PFSK-1 (cell line): ENCODE results near the gene FAM81A.

ENCODE experiments used
- FOXP2 ChIP-seq: optimal IDR thresholded peaks from 2 replicates; pipeline ENCODE3; 2011; ENCODE audit warnings: borderline replicate concordance, control low read depth, inconsistent platforms; ENCODE audit not compliant: insufficient read depth; ENCODE audit errors: extremely low read length, extremely low read depth
- POLR2AphosphoS5 ChIP-seq: IDR thresholded peaks from 2 replicates; pipeline ENCODE4 v1.6.1; 2012; ENCODE audit warnings: low read depth, mild to moderate bottlenecking, control low read depth, low read length, moderate library complexity
- REST ChIP-seq, 2 experiments: IDR thresholded peaks; 2 replicates each; pipeline versions ENCODE4 v1.6.1 to v1.8.0; 2011 to 2012; ENCODE audit warnings: low read depth in 2 of 2, low read length in 2 of 2, control low read depth in 1 of 2, inconsistent platforms in 1 of 2, mild to moderate bottlenecking in 1 of 2, moderate library complexity in 1 of 2; ENCODE audit not compliant: insufficient read depth in 1 of 2
- SIN3A ChIP-seq: IDR thresholded peaks from 2 replicates; pipeline ENCODE4 v1.6.1; 2012; ENCODE audit warnings: mild to moderate bottlenecking, low read length, moderate library complexity, borderline replicate concordance; ENCODE audit not compliant: insufficient read depth
- TAF1 ChIP-seq: IDR thresholded peaks from 2 replicates; pipeline ENCODE4 v1.6.1; 2012; ENCODE audit warnings: low read length, control low read depth, borderline replicate concordance; ENCODE audit not compliant: insufficient read depth

The FAM81A gene

GRCh38 chr15:59396679-59397078 lies 41.3 kb upstream of the FAM81A start:
- TF ChIP-seq POLR2AphosphoS5 (no peak), FOXP2 (no peak), REST (IDR thresholded peaks at IDR 0.05; ENCODE audit: insufficient read depth in 1 of 2, low read depth in 2 of 2, low read length in 2 of 2) (no peak), SIN3A (no peak), TAF1 (no peak)

- TF ChIP-seq SIN3A (no peak), TAF1 (no peak), FOXP2 (no peak)
Observed at GRCh38 chr15:59398220-59398619, 39.8 kb upstream of the FAM81A start.

GRCh38 chr15:59399465-59400102 lies 38.4 kb upstream of the FAM81A start:
- TF ChIP-seq REST (IDR thresholded peaks at IDR 0.05; ENCODE audit: insufficient read depth in 1 of 2, low read depth in 2 of 2, low read length in 2 of 2): no peak
- no peak for TF ChIP-seq FOXP2
- no peak for TF ChIP-seq TAF1
- TF ChIP-seq POLR2AphosphoS5: no peak
- TF ChIP-seq SIN3A: no peak

DNA sequence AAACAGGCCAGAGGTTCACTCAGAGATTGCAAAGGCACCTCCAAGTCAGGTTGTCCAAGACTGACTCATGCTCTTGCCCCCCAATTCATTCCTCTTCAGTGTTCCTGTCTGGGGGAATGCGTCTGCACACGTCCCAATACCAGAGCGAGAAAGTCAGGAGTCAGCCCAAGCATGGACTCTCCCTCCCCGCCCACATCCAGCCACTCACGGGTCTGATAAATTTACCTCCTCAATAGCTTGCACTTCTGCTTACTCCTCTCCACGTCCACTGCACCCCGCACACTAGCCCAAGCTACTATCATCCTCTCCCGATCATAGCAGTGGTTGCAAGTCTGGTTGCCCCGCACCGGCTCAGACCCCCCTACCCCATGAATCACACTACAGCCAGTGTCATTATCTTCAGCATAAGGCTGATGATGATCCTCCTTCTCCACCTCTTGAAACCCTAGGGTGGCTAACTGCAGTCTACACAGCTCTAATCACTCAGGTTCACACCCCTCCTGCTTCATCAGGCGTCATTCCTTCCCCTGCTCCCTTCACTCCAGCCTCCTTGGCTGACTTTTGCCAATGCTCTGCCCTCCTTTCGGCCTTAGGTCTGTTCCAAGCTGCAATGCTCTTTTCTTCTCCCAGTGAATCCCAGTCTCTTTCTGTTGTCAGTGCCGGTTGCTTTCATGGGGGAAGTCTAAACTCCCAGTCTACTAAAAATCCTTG lies 37.7 kb upstream of the FAM81A start:
- TF ChIP-seq TAF1 (no peak), REST (IDR thresholded peaks at IDR 0.05; ENCODE audit: insufficient read depth in 1 of 2, low read depth in 2 of 2, low read length in 2 of 2) (no peak), FOXP2 (no peak), SIN3A (no peak), POLR2AphosphoS5 (no peak)

GRCh38 chr15:59401824-59402569 lies 36.0 kb upstream of the FAM81A start:
- TF ChIP-seq TAF1: no peak
- TF ChIP-seq SIN3A: no peak
- TF ChIP-seq FOXP2: no peak
- TF ChIP-seq REST (IDR thresholded peaks at IDR 0.05; ENCODE audit: insufficient read depth in 1 of 2, low read depth in 2 of 2, low read length in 2 of 2): no peak
